Measurements from ENCODE around the gene PPP1R26.

DNA sequence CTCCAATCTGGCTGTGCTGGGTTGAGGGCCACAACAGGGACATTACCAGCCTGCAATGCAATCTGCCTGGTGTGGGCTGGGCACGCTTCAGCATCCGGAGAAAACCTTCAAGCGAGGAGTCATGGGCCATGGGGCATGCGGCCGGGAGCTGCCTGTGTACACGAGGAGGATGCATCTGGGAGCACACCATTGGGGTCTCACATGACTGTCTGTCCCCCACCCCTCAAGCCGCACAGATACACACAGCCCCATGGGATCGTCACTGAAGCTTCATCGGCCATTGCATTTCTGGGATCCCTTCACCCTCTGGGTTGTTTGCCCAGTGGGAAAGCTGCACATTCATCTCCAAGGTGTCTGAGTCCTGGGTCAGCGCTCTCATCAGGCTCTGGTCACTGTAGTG lies 51.5 kb downstream of the PPP1R26 start:
- TF ChIP-seq EZH2 (IDR thresholded peaks at IDR 0.05; ENCODE audit: borderline replicate concordance, insufficient read depth, low read length, poor library complexity, severe bottlenecking) (no peak), EP300 (conservative IDR thresholded peaks at IDR 0.05; ENCODE audit: poor library complexity, severe bottlenecking) (no peak), POLR2AphosphoS5 (IDR thresholded peaks at IDR 0.05) (no peak), MXI1 (conservative IDR thresholded peaks at IDR 0.05; ENCODE audit: poor library complexity, severe bottlenecking) (no peak), RAD21 (conservative IDR thresholded peaks at IDR 0.05) (no peak), SMC3 (conservative IDR thresholded peaks at IDR 0.05; ENCODE audit: poor library complexity) (no peak)
- TF ChIP-seq, protein P1, sequence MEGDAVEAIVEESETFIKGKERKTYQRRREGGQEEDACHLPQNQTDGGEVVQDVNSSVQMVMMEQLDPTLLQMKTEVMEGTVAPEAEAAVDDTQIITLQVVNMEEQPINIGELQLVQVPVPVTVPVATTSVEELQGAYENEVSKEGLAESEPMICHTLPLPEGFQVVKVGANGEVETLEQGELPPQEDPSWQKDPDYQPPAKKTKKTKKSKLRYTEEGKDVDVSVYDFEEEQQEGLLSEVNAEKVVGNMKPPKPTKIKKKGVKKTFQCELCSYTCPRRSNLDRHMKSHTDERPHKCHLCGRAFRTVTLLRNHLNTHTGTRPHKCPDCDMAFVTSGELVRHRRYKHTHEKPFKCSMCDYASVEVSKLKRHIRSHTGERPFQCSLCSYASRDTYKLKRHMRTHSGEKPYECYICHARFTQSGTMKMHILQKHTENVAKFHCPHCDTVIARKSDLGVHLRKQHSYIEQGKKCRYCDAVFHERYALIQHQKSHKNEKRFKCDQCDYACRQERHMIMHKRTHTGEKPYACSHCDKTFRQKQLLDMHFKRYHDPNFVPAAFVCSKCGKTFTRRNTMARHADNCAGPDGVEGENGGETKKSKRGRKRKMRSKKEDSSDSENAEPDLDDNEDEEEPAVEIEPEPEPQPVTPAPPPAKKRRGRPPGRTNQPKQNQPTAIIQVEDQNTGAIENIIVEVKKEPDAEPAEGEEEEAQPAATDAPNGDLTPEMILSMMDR (IDR thresholded peaks at IDR 0.05; ENCODE audit: poor library complexity, severe bottlenecking): no peak
- TF ChIP-seq, protein P2, sequence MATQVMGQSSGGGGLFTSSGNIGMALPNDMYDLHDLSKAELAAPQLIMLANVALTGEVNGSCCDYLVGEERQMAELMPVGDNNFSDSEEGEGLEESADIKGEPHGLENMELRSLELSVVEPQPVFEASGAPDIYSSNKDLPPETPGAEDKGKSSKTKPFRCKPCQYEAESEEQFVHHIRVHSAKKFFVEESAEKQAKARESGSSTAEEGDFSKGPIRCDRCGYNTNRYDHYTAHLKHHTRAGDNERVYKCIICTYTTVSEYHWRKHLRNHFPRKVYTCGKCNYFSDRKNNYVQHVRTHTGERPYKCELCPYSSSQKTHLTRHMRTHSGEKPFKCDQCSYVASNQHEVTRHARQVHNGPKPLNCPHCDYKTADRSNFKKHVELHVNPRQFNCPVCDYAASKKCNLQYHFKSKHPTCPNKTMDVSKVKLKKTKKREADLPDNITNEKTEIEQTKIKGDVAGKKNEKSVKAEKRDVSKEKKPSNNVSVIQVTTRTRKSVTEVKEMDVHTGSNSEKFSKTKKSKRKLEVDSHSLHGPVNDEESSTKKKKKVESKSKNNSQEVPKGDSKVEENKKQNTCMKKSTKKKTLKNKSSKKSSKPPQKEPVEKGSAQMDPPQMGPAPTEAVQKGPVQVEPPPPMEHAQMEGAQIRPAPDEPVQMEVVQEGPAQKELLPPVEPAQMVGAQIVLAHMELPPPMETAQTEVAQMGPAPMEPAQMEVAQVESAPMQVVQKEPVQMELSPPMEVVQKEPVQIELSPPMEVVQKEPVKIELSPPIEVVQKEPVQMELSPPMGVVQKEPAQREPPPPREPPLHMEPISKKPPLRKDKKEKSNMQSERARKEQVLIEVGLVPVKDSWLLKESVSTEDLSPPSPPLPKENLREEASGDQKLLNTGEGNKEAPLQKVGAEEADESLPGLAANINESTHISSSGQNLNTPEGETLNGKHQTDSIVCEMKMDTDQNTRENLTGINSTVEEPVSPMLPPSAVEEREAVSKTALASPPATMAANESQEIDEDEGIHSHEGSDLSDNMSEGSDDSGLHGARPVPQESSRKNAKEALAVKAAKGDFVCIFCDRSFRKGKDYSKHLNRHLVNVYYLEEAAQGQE (IDR thresholded peaks at IDR 0.05; ENCODE audit: borderline replicate concordance): no peak
